Activated T-cell treated with anti-CD3 and anti-CD28 coated beads, Interleukin-2, amount 50 U/mL, for 72 hours (primary cell): Measurements from ENCODE around the gene FAM120C. TPM values are rescaled to one million over a fixed set of nuclear protein-coding genes. Genes with fewer than 3 reads are reported as not detected.
A peak's percentile ranks its signal among the peaks of the same experiment; 100 is the strongest.

Source experiments
- ATAC-seq, 2 donors: fragments of 150-1000 bp; cut with Tn5 transposase; replicated peaks in 1 of 2; 2 replicates each; pipeline ENCODE4 v1.10.0; 2021; ENCODE audit warnings: moderate library complexity in 2 of 2, mild to moderate bottlenecking in 1 of 2
- DNase-seq, 2 donors: peaks; one replicate each; pipeline ENCODE4 v3.0.0; 2021 to 2022; ENCODE audit warnings: mixed read lengths in 1 of 2
- H3K27ac Mint-ChIP-seq: one replicate; pipeline ENCODE4 v1.8.0; 2022; ENCODE audit warnings: mild to moderate bottlenecking, moderate library complexity, mixed read lengths
- H3K27me3 Mint-ChIP-seq: one replicate; pipeline ENCODE4 v1.8.0; 2022; ENCODE audit warnings: low read depth, mixed read lengths
- H3K36me3 Mint-ChIP-seq, 2 donors: one replicate each; pipeline ENCODE4 v1.8.0; 2022; ENCODE audit warnings: mixed read lengths in 2 of 2, mild to moderate bottlenecking in 1 of 2; ENCODE audit not compliant: insufficient read depth in 2 of 2
- H3K4me1 Mint-ChIP-seq: one replicate; pipeline ENCODE4 v1.8.0; 2022; ENCODE audit warnings: low read depth, mixed read lengths
- H3K4me3 Mint-ChIP-seq, 2 donors: one replicate each; pipeline ENCODE4 v1.8.0; 2022; ENCODE audit warnings: mild to moderate bottlenecking in 2 of 2, mixed read lengths in 2 of 2, moderate library complexity in 2 of 2
- H3K9me3 Mint-ChIP-seq, 2 donors: one replicate each; pipeline ENCODE4 v1.8.0; 2022; ENCODE audit warnings: mixed read lengths in 2 of 2
- total RNA-seq, 2 donors: library from RNA; stranded (reverse); gene quantifications; one replicate each; pipeline ENCODE4 v1.2.3, GENCODE V29; 2022

The FAM120C gene
- 10 to 100 TPM in 1 of 2 donors, 1 to 10 TPM in 1; 9.9 to 10.5 TPM for total RNA-seq

GRCh38 chrX:54182864-54183613 lies at the start of gene FAM120C:
Gene FAM120C (minus strand): TSS chrX:54183254. CDS start chrX:54183198, 56 bp downstream.
- H3K27ac Mint-ChIP-seq = peak within 1 kb of the TSS; percentile 88
- peaks cover 42% of the 10 kb centered on the region for H3K4me1 Mint-ChIP-seq
- peaks cover 12% of the 10 kb centered on the region for H3K27me3 Mint-ChIP-seq
- DNase-seq (peak; percentile 56 to 67), ATAC-seq (peak; percentile 55 to 61)
- H3K4me3 Mint-ChIP-seq = peak within 1 kb of the TSS; percentile 82 to 88
- H3K9me3 Mint-ChIP-seq = no peaks in the 10 kb centered on the region
- H3K36me3 Mint-ChIP-seq = peaks cover 5 to 7% of the 10 kb centered on the region in 2 donors

GRCh38 chrX:54230435-54231148 lies 47.5 kb upstream of the FAM120C start:
- Mint-ChIP-seq H3K36me3 (no peaks in the 10 kb centered on the region), H3K4me1 (no peaks in the 10 kb centered on the region), H3K27me3 (peaks cover 11% of the 10 kb centered on the region), H3K9me3 (no peaks in the 10 kb centered on the region), H3K4me3 (no peak overlapping the region), H3K27ac (no peak overlapping the region)
- ATAC-seq (no peak), DNase-seq (no peak)

GRCh38 chrX:54223581-54223980 lies 40.5 kb upstream of the FAM120C start:
- no peak overlapping the region for H3K27ac Mint-ChIP-seq
- no peak overlapping the region for H3K4me3 Mint-ChIP-seq
- peaks cover 6% of the 10 kb centered on the region for H3K27me3 Mint-ChIP-seq
- H3K9me3 Mint-ChIP-seq = no peaks in the 10 kb centered on the region
- H3K36me3 Mint-ChIP-seq = no peaks in the 10 kb centered on the region
- no peak for DNase-seq
- H3K4me1 Mint-ChIP-seq = no peaks in the 10 kb centered on the region
- ATAC-seq = no peak

- Mint-ChIP-seq H3K27me3 (no peaks in the 10 kb centered on the region), H3K9me3 (no peaks in the 10 kb centered on the region), H3K36me3 (peaks cover 0 to 1% of the 10 kb centered on the region in 2 donors), H3K4me1 (no peaks in the 10 kb centered on the region), H3K4me3 (no peak overlapping the region), H3K27ac (no peak overlapping the region)
- ATAC-seq (no peak), DNase-seq (no peak)
Measured at GRCh38 chrX:54213603-54214002, 30.5 kb upstream of the FAM120C start.

- Mint-ChIP-seq H3K27me3 (peaks cover 24% of the 10 kb centered on the region), H3K27ac (no peak overlapping the region), H3K9me3 (no peaks in the 10 kb centered on the region), H3K4me1 (no peaks in the 10 kb centered on the region), H3K4me3 (no peak overlapping the region), H3K36me3 (no peaks in the 10 kb centered on the region)
- DNase-seq = no peak
- ATAC-seq = no peak
Measured at GRCh38 chrX:54208531-54208930, 25.5 kb upstream of the FAM120C start.

GRCh38 chrX:54198262-54198661 lies 15.2 kb upstream of the FAM120C start:
- Mint-ChIP-seq H3K9me3 (no peaks in the 10 kb centered on the region), H3K4me1 (no peaks in the 10 kb centered on the region), H3K36me3 (no peaks in the 10 kb centered on the region), H3K27me3 (peaks cover 48% of the 10 kb centered on the region), H3K27ac (no peak overlapping the region), H3K4me3 (no peak overlapping the region)
- ATAC-seq (no peak), DNase-seq (no peak)

GRCh38 chrX:54194982-54195588 lies 12.0 kb upstream of the FAM120C start:
- Mint-ChIP-seq H3K4me1 (no peaks in the 10 kb centered on the region), H3K27ac (no peak overlapping the region), H3K9me3 (no peaks in the 10 kb centered on the region), H3K36me3 (no peaks in the 10 kb centered on the region), H3K4me3 (no peak overlapping the region), H3K27me3 (peaks cover 42% of the 10 kb centered on the region)
- ATAC-seq = no peak
- no peak for DNase-seq

- Mint-ChIP-seq H3K27ac (no peak overlapping the region), H3K9me3 (no peaks in the 10 kb centered on the region), H3K27me3 (peaks cover 25% of the 10 kb centered on the region), H3K4me1 (no peaks in the 10 kb centered on the region), H3K36me3 (no peaks in the 10 kb centered on the region), H3K4me3 (no peak overlapping the region)
- DNase-seq (no peak), ATAC-seq (no peak)
Measured at GRCh38 chrX:54193085-54193821, 10.2 kb upstream of the FAM120C start.

- Mint-ChIP-seq H3K4me1 (peaks cover 31% of the 10 kb centered on the region), H3K27ac (no peak overlapping the region), H3K27me3 (peaks cover 12% of the 10 kb centered on the region), H3K36me3 (peaks cover 5 to 7% of the 10 kb centered on the region in 2 donors), H3K9me3 (no peaks in the 10 kb centered on the region), H3K4me3 (no peak overlapping the region)
- ATAC-seq (no peak), DNase-seq (no peak)
Measured at GRCh38 chrX:54184474-54184873, 1.4 kb upstream of the FAM120C start.

GRCh38 chrX:54182194-54182863 lies 725 bp downstream of the FAM120C start:
- H3K9me3 Mint-ChIP-seq = no peaks in the 10 kb centered on the region
- DNase-seq = peak; percentile 65 to 73
- H3K4me1 Mint-ChIP-seq = peaks cover 49% of the 10 kb centered on the region
- peaks cover 7 to 8% of the 10 kb centered on the region in 2 donors for H3K36me3 Mint-ChIP-seq
- H3K27ac Mint-ChIP-seq = peak overlapping the region; percentile 85
- peak overlapping the region; percentile 82 to 88 for H3K4me3 Mint-ChIP-seq
- peak; percentile 79 to 80 for ATAC-seq
- H3K27me3 Mint-ChIP-seq = peaks cover 12% of the 10 kb centered on the region

GRCh38 chrX:54181202-54181953 lies 1.7 kb downstream of the FAM120C start:
- Mint-ChIP-seq H3K9me3 (no peaks in the 10 kb centered on the region), H3K27ac (peak overlapping the region; percentile 85), H3K27me3 (peaks cover 12% of the 10 kb centered on the region), H3K4me3 (peak overlapping the region; percentile 82 to 88), H3K36me3 (peaks cover 11 to 12% of the 10 kb centered on the region in 2 donors), H3K4me1 (peaks cover 53% of the 10 kb centered on the region)
- no peak for DNase-seq
- no peak for ATAC-seq

- peak overlapping the region; percentile 82 to 88 for H3K4me3 Mint-ChIP-seq
- no peak for ATAC-seq
- no peaks in the 10 kb centered on the region for H3K9me3 Mint-ChIP-seq
- H3K4me1 Mint-ChIP-seq = peaks cover 53% of the 10 kb centered on the region
- peak overlapping the region; percentile 85 for H3K27ac Mint-ChIP-seq
- peaks cover 11% of the 10 kb centered on the region for H3K27me3 Mint-ChIP-seq
- DNase-seq = no peak
- H3K36me3 Mint-ChIP-seq = peaks cover 11 to 12% of the 10 kb centered on the region in 2 donors
Measured at GRCh38 chrX:54180403-54180802, 2.7 kb downstream of the FAM120C start.
